ENCODE data around the gene SLC5A12. TPM values are rescaled to one million over a fixed set of nuclear protein-coding genes. Genes with fewer than 3 reads are reported as not detected.

Gene SLC5A12
- total and polyA plus RNA-seq, 10 of the 15 experiments (the other 5 are each of a cell fraction or from before 2014, with no cell fraction given): 0.06 to 0.15 TPM; not detected in 8

GRCh38 chr11:26703411-26704191 lies 18.3 kb downstream of the SLC5A12 start:
- H3K79me2 ChIP-seq (ENCODE audit: control insufficient read depth, insufficient read depth, low read length): no peaks in the 10 kb centered on the region
- WGBS (ENCODE audit: insufficient coverage, insufficient replicate concordance, low lambda C conversion rate, missing lambda C conversion rate): 24% methylated on average over 5 of the region's 5 CpGs
- DNase-seq (ENCODE audit: low read depth, low spot score): no peak

More at GRCh38 chr11:26703411-26704191, 18.3 kb downstream of the SLC5A12 start:
- no peak overlapping the region for H3K9ac ChIP-seq (ENCODE audit: control insufficient read depth, insufficient read depth, low read length)
- POLR2A ChIA-PET: interaction anchor here (0.9 kb wide), 1 partner anchor 10 kb away, joined by 3 read pairs; no protein-coding TSS in a partner anchor
- intact Hi-C loops (cut with micrococcal nuclease; ENCODE audit: unreplicated experiment) (no loop called here), in situ Hi-C loops (cut with MboI) (no loop called here)
- ATAC-seq (no peak), FAIRE-seq (no peak)
- TF ChIP-seq TCF3 (IDR thresholded peaks at IDR 0.05; ENCODE audit: borderline replicate concordance, insufficient read depth, low read depth, low read length) (no peak), NKRF (conservative IDR thresholded peaks at IDR 0.05) (no peak)
- H2AFZ ChIP-seq (ENCODE audit: control insufficient read depth, low read depth, low read length): no peak overlapping the region
- SMC1A ChIA-PET (ENCODE audit: uncharacterized antibody, unreplicated experiment): interaction anchor here (0.6 to 1.9 kb wide), 4 partner anchors 8 to 457 kb away, joined by 3 to 5 read pairs (median 3); no protein-coding TSS in a partner anchor
- no peaks in the 10 kb centered on the region for H3K9me3 ChIP-seq (replicated peaks; ENCODE audit: control insufficient read depth, insufficient read depth, low read length)
- no peaks in the 10 kb centered on the region for H3K4me1 ChIP-seq (ENCODE audit: control insufficient read depth, insufficient read depth, low read length)
- H4K20me1 ChIP-seq (ENCODE audit: control insufficient read depth, insufficient read depth): no peaks in the 10 kb centered on the region
- BruUV-seq (replicated peaks): no TSS peak
- H3K27me3 ChIP-seq (replicated peaks in 1 of 2; ENCODE audit: control insufficient read depth in 2 of 2, insufficient read depth in 2 of 2, low read length in 1 of 2): no peaks in the 10 kb centered on the region
- RAD21 ChIA-PET (ENCODE audit: unreplicated experiment): no interaction called here
- no peak overlapping the region for H3K27ac ChIP-seq (ENCODE audit: control insufficient read depth, insufficient read depth)
- CTCF ChIA-PET: interaction anchor here (0.9 to 1.2 kb wide), 3 partner anchors 8 to 455 kb away, joined by 3 to 4 read pairs (median 3); no protein-coding TSS in a partner anchor
- H3K4me3 ChIP-seq: no peak overlapping the region
- H3K4me2 ChIP-seq (ENCODE audit: control insufficient read depth, insufficient read depth): no peak overlapping the region
- no peaks in the 10 kb centered on the region for H3K36me3 ChIP-seq (ENCODE audit: control insufficient read depth in 2 of 2, insufficient read depth in 2 of 2, low read length in 1 of 2)

All from GM12878 (cell line).